ENCODE results near the gene CCDC148.

CCDC148 gene

DNA sequence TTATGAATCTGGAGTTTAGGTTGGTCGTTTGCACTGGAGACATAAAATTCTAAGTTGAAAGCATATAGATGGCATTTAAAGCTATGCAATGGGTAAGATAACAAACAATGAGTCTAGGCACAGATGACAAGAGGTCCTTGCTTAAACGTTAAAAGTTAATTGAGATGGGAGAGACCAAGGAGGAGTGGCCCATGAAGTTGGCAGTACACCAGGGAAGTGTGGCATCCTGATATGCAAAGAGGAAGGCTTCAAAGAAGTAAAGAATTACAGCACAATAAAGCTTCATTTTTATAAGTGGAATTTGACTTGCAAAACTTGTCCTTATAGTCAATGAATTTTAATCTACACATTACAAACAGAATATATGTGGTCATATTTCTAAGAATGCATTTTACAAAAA lies 331.7 kb downstream of the CCDC148 start:
- Histone ChIP-seq H3K4me3 (no peak overlapping the region), H3K9ac (ENCODE audit: insufficient read length) (no peak overlapping the region), H3K27ac (no peak overlapping the region), H3K36me3 (ENCODE audit: insufficient read depth, low read length) (no peaks in the 10 kb centered on the region), H3K9me3 (ENCODE audit: low read depth, low read length) (no peaks in the 10 kb centered on the region)
- no peak for DNase-seq (ENCODE audit: low read depth, low spot score)
- TF ChIP-seq POLR2AphosphoS5 (IDR thresholded peaks at IDR 0.05; ENCODE audit: borderline replicate concordance, low read depth, low read length): no peak
- no peak for TF ChIP-seq EZH2 (IDR thresholded peaks at IDR 0.05)
- no peak for TF ChIP-seq FOXP2 (optimal IDR thresholded peaks at IDR 0.05; ENCODE audit: control extremely low read depth, extremely low read length, insufficient read depth)
